22Rv1 (cell line): ENCODE measurements around the gene ELMO3.

Experiments used
- ZFX ChIP-seq: fragments of 450-650 bp; IDR thresholded peaks from 2 replicates; pipeline ENCODE4 v1.6.1; 2017; ENCODE audit warnings: antibody characterized with exemption, borderline replicate concordance
- TF ChIP-seq, protein P1 (sequence below): fragments of 450-650 bp; IDR thresholded peaks from 2 replicates; pipeline ENCODE4 v1.5.1; 2017; ENCODE audit warnings: mild to moderate bottlenecking

DNA sequence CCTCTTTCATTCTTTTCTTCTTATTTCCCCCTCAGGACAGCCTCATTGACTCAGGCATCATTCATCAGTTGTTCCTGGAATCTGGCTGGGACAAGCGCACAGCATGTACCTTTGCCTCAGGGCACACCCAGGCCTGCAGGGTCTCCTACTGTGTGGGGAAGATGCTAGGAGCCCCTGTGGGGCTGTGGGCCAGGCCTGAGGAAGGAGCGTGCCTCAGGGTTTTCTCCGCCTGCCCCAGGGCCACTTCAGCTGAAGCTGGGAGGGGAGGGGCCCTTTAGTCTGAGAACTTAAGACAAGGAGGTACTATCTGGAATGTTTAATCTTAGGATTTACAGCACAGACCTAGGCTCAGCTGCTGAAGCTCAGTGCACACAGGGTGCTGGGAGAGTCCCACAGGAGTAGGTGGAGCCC, 7.9 kb downstream of the ELMO3 start:
- TF ChIP-seq, protein P1, sequence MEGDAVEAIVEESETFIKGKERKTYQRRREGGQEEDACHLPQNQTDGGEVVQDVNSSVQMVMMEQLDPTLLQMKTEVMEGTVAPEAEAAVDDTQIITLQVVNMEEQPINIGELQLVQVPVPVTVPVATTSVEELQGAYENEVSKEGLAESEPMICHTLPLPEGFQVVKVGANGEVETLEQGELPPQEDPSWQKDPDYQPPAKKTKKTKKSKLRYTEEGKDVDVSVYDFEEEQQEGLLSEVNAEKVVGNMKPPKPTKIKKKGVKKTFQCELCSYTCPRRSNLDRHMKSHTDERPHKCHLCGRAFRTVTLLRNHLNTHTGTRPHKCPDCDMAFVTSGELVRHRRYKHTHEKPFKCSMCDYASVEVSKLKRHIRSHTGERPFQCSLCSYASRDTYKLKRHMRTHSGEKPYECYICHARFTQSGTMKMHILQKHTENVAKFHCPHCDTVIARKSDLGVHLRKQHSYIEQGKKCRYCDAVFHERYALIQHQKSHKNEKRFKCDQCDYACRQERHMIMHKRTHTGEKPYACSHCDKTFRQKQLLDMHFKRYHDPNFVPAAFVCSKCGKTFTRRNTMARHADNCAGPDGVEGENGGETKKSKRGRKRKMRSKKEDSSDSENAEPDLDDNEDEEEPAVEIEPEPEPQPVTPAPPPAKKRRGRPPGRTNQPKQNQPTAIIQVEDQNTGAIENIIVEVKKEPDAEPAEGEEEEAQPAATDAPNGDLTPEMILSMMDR: no peak
- TF ChIP-seq ZFX: no peak
